HepG2 (cell line): ENCODE data around the gene DTD2. TPM values are rescaled to one million over a fixed set of nuclear protein-coding genes. Genes with fewer than 3 reads are reported as not detected.

Experiments
- ARID4A ChIP-seq: sonication (generic); formaldehyde crosslinking; IDR thresholded peaks from 2 replicates; pipeline ENCODE4 v1.5.0; 2020; ENCODE audit warnings: mild to moderate bottlenecking, missing genetic modification reagents, borderline replicate concordance
- HES4 ChIP-seq: sonication (generic); formaldehyde crosslinking; IDR thresholded peaks from 2 replicates; pipeline ENCODE4 v1.9.0; 2021; ENCODE audit warnings: mild to moderate bottlenecking, missing genetic modification reagents, borderline replicate concordance
- HMGA1 ChIP-seq: sonication (generic); formaldehyde crosslinking; conservative IDR thresholded peaks from 2 replicates; pipeline ENCODE4 v1.4.0; 2020; ENCODE audit warnings: missing genetic modification reagents
- HNF4A ChIP-seq: sonication (generic); formaldehyde crosslinking; IDR thresholded peaks from 2 replicates; pipeline ENCODE4 v1.4.0; 2020; ENCODE audit warnings: missing genetic modification reagents
- MXI1 ChIP-seq: IDR thresholded peaks from 3 replicates; pipeline ENCODE4 v1.6.1; 2012; ENCODE audit warnings: low read depth, low read length, inconsistent platforms, borderline replicate concordance
- PAWR ChIP-seq: sonication (generic); formaldehyde crosslinking; IDR thresholded peaks from 2 replicates; pipeline ENCODE4 v1.4.0; 2020; ENCODE audit warnings: missing genetic modification reagents, mild to moderate bottlenecking, borderline replicate concordance
- SIN3A ChIP-seq: IDR thresholded peaks from 2 replicates; pipeline ENCODE4 v1.6.1; 2011; ENCODE audit warnings: low read depth, mild to moderate bottlenecking, control low read depth, low read length, borderline replicate concordance
- ZBTB42 ChIP-seq: sonication (generic); formaldehyde crosslinking; IDR thresholded peaks from 2 replicates; pipeline ENCODE4 v1.5.0; 2020; ENCODE audit warnings: mild to moderate bottlenecking, missing genetic modification reagents
- ZHX1 ChIP-seq: sonication (generic); formaldehyde crosslinking; IDR thresholded peaks from 2 replicates; pipeline ENCODE4 v1.8.1; 2022; ENCODE audit warnings: low read depth, mild to moderate bottlenecking, missing genetic modification reagents
- ZNF781 ChIP-seq: sonication (generic); formaldehyde crosslinking; IDR thresholded peaks from 2 replicates; pipeline ENCODE4 v1.5.1; 2020; ENCODE audit warnings: borderline replicate concordance, mild to moderate bottlenecking, missing genetic modification reagents; ENCODE audit errors: not compliant biosample characterization
- polyA plus RNA-seq, 8 experiments: library from polyadenylated mRNA; depleted of rRNA in 3 of 8; stranded (reverse) in 7 of 8; unstranded in 1 of 8; fragments of >200 nt; fragmentation: Illumina TruSeq in 4 of 8; extraction: Trizol in 4 of 8; gene quantifications; 2 replicates each; pipeline versions ENCODE4 v1.2.1 to v1.2.3, GENCODE V29; 2011 to 2016; ENCODE audit warnings: low read depth in 4 of 8, missing spikeins in 1 of 8, mixed read lengths in 1 of 8; ENCODE audit not compliant: insufficient read depth in 1 of 8
- total RNA-seq, 5 experiments: library from RNA; depleted of rRNA; stranded (reverse); fragments of >200 nt; fragmentation: Illumina TruSeq; extraction: Trizol; gene quantifications; 2 replicates each; pipeline ENCODE4 v1.2.3, GENCODE V29; 2016; ENCODE audit warnings: low read depth in 1 of 5
- TF ChIP-seq, protein P1 (sequence below): sonication (generic); formaldehyde crosslinking; IDR thresholded peaks from 2 replicates; pipeline ENCODE4 v1.4.0; 2020; ENCODE audit warnings: missing genetic modification reagents
- TF ChIP-seq, protein P2 (sequence below): sonication (generic); formaldehyde crosslinking; IDR thresholded peaks from 2 replicates; pipeline ENCODE4 v1.9.0; 2021; ENCODE audit warnings: missing genetic modification reagents, mild to moderate bottlenecking, borderline replicate concordance
- TF ChIP-seq, protein P3 (sequence below): sonication (generic); formaldehyde crosslinking; IDR thresholded peaks from 2 replicates; pipeline ENCODE4 v1.4.0; 2020; ENCODE audit warnings: missing genetic modification reagents, mild to moderate bottlenecking, borderline replicate concordance
- TF ChIP-seq, protein P4 (sequence below): sonication (generic); formaldehyde crosslinking; IDR thresholded peaks from 2 replicates; pipeline ENCODE4 v1.5.0; 2020; ENCODE audit warnings: missing genetic modification reagents, mild to moderate bottlenecking, borderline replicate concordance

Gene DTD2
- total and polyA plus RNA-seq, 2 of the 13 experiments (the other 11 are each of a cell fraction or from before 2014, with no cell fraction given): 22.3 to 49.8 TPM

DNA sequence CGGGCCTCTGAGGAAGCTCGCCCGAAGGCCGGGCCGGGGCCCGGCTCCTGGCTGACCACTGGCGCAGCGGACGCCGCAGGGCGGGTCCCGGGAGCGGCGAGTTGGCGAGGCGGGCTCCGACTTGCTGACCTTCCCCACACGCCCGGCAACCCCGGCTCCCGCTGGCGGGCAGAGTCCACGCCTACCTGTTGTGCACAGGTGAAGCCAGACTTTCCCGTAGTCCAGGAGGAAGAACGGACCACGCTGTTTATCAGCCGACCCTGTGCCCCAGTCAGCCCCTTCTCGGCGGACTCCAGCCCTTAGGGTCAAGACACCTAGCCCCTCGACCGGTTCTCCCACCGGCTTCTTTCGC, 37.4 kb downstream of the DTD2 start (continued):
- TF ChIP-seq HES4: peak; percentile 82; the same call in 1 of the 2 replicates
- TF ChIP-seq MXI1: peak; percentile 80; the same call in 2 of the 3 replicates
- TF ChIP-seq HNF4A (CRISPR knock-in tag): peak; percentile 61; the same call in 1 of the 2 replicates
- TF ChIP-seq, protein P1, sequence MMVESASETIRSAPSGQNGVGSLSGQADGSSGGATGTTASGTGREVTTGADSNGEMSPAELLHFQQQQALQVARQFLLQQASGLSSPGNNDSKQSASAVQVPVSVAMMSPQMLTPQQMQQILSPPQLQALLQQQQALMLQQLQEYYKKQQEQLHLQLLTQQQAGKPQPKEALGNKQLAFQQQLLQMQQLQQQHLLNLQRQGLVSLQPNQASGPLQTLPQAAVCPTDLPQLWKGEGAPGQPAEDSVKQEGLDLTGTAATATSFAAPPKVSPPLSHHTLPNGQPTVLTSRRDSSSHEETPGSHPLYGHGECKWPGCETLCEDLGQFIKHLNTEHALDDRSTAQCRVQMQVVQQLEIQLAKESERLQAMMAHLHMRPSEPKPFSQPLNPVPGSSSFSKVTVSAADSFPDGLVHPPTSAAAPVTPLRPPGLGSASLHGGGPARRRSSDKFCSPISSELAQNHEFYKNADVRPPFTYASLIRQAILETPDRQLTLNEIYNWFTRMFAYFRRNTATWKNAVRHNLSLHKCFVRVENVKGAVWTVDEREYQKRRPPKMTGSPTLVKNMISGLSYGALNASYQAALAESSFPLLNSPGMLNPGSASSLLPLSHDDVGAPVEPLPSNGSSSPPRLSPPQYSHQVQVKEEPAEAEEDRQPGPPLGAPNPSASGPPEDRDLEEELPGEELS (CRISPR knock-in tag): no peak; the same call in 1 of the 2 replicates
- TF ChIP-seq, protein P2, sequence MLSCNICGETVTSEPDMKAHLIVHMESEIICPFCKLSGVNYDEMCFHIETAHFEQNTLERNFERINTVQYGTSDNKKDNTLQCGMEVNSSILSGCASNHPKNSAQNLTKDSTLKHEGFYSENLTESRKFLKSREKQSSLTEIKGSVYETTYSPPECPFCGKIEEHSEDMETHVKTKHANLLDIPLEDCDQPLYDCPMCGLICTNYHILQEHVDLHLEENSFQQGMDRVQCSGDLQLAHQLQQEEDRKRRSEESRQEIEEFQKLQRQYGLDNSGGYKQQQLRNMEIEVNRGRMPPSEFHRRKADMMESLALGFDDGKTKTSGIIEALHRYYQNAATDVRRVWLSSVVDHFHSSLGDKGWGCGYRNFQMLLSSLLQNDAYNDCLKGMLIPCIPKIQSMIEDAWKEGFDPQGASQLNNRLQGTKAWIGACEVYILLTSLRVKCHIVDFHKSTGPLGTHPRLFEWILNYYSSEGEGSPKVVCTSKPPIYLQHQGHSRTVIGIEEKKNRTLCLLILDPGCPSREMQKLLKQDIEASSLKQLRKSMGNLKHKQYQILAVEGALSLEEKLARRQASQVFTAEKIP (CRISPR knock-in tag): no peak
- TF ChIP-seq, protein P3, sequence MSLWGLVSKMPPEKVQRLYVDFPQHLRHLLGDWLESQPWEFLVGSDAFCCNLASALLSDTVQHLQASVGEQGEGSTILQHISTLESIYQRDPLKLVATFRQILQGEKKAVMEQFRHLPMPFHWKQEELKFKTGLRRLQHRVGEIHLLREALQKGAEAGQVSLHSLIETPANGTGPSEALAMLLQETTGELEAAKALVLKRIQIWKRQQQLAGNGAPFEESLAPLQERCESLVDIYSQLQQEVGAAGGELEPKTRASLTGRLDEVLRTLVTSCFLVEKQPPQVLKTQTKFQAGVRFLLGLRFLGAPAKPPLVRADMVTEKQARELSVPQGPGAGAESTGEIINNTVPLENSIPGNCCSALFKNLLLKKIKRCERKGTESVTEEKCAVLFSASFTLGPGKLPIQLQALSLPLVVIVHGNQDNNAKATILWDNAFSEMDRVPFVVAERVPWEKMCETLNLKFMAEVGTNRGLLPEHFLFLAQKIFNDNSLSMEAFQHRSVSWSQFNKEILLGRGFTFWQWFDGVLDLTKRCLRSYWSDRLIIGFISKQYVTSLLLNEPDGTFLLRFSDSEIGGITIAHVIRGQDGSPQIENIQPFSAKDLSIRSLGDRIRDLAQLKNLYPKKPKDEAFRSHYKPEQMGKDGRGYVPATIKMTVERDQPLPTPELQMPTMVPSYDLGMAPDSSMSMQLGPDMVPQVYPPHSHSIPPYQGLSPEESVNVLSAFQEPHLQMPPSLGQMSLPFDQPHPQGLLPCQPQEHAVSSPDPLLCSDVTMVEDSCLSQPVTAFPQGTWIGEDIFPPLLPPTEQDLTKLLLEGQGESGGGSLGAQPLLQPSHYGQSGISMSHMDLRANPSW (CRISPR knock-in tag): no peak
- TF ChIP-seq ARID4A (CRISPR knock-in tag): no peak
- TF ChIP-seq, protein P4, sequence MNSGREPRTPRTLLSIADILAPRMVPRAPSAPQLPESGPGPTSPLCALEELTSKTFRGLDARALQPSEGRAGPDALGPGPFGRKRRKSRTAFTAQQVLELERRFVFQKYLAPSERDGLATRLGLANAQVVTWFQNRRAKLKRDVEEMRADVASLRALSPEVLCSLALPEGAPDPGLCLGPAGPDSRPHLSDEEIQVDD: peak; percentile 95; the same call in 1 of the 2 replicates
- TF ChIP-seq ZBTB42 (CRISPR knock-in tag): no peak
- TF ChIP-seq SIN3A: peak; percentile 69; the same call in 1 of the 2 replicates
- no peak for TF ChIP-seq HMGA1 (CRISPR knock-in tag)
- peak; percentile 32 for TF ChIP-seq ZNF781 (CRISPR knock-in tag)
- no peak for TF ChIP-seq PAWR (CRISPR knock-in tag)
- no peak for TF ChIP-seq ZHX1 (CRISPR knock-in tag)
